ENCODE measurements around the gene PSEN2. TPM values are rescaled to one million over a fixed set of nuclear protein-coding genes. Genes with fewer than 3 reads are reported as not detected.

PSEN2 gene
- total and polyA plus RNA-seq, 2 donors (not counting 3 experiments of a cell fraction or from before 2014, with no cell fraction given), result 12.5 to 19.3 TPM

DNA sequence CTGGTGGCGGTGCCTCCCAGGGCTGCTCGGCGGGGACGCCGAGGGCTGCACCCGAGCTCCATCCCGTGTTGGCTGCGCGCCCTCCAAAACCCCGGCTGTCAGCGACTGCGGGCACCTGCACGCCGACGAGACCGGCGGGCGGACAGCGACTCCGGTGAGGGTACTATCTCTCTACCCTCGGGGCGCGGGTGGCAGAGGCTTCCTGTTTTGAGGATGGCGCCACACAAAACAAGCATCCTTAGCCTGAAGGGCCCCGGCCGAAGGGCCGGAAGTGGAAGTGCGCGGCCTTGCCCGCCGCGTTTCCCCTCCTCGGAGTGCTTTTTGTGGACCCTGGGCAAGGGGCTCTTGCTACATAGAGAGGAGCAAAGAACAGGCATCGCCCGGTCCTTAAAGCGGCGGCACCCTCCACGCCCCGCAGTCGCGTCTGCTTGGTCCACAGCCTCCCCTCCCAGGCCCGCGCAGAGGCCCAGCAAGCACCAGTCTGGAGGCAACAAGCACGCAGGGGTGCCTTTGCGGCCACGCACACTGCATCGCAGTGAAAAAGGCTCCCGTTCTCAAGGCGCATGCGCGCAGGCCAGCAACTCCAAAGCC is 69.1 kb downstream of the PSEN2 start:
- Histone ChIP-seq H3K9me3 (replicated peaks; ENCODE audit: control insufficient read depth, insufficient read depth, low read length) (no peaks in the 10 kb centered on the region), H3K4me1 (ENCODE audit: control insufficient read depth, extremely low read depth, insufficient read depth, low read length) (peaks cover 7% of the 10 kb centered on the region), H3K36me3 (ENCODE audit: control insufficient read depth in 2 of 2, extremely low read depth in 1 of 2, insufficient read depth in 2 of 2, low read length in 2 of 2) (no peaks in the 10 kb centered on the region), H3K27me3 (ENCODE audit: control insufficient read depth in 2 of 2, insufficient read depth in 2 of 2, low read length in 2 of 2) (no peaks in the 10 kb centered on the region), H3K9ac (replicated peaks; ENCODE audit: extremely low read depth, insufficient read depth, low read length) (peak overlapping the region; percentile 57), H2AFZ (ENCODE audit: low read depth, low read length) (peak overlapping the region; percentile 38), H4K20me1 (replicated peaks; ENCODE audit: control insufficient read depth, extremely low read depth, insufficient read depth, low read length) (no peaks in the 10 kb centered on the region), H3K79me2 (ENCODE audit: control insufficient read depth, insufficient read depth, low read length) (no peaks in the 10 kb centered on the region), H3K4me3 (replicated peaks in 1 of 3; ENCODE audit: insufficient read depth in 1 of 3, low read depth in 1 of 3, low read length in 3 of 3) (peak overlapping the region; percentile 40 to 63 (median 53)), H3K9me1 (replicated peaks; ENCODE audit: control insufficient read depth, extremely low read depth, insufficient read depth, low read length) (no peaks in the 10 kb centered on the region), H3K27ac (ENCODE audit: insufficient read depth, low read depth, low read length) (peak overlapping the region; percentile 46), H3K4me2 (ENCODE audit: insufficient read depth, low read length) (peak overlapping the region; percentile 79)
- FAIRE-seq (no peak), DNase-seq (ENCODE audit: low read depth, low spot score) (no peak)
- BruUV-seq (replicated peaks), result no TSS peak
- ChIA-PET POLR2A (interaction anchor here (0.6 to 1.2 kb wide), 4 partner anchors 112 to 624 kb away, joined by 3 to 8 read pairs (median 3); no protein-coding TSS in a partner anchor), CTCF (interaction anchor here (0.6 to 2.3 kb wide), 10 partner anchors 12 to 508 kb away, joined by 3 to 10 read pairs (median 5); no protein-coding TSS in a partner anchor)
- dilution Hi-C loops (cut with MboI; ENCODE audit: extremely low pct_ligation_motif_present, low sequenced_read_pairs) (no loop called here), intact Hi-C loops (cut with micrococcal nuclease) (loop anchor here (1.0 to 10.0 kb wide), 3 partner anchors 48 to 205 kb away; partner anchors contain the start of genes ITPKB and PSEN2)
- TF ChIP-seq POLR2A (IDR thresholded peaks at IDR 0.05; ENCODE audit: low read depth, low read length) (peak; percentile 94), POLR2AphosphoS5 (IDR thresholded peaks at IDR 0.05; ENCODE audit: insufficient read depth, low read depth, low read length) (peak; percentile 62), EZH2 (IDR thresholded peaks at IDR 0.05; ENCODE audit: borderline replicate concordance, low read depth, low read length, severe bottlenecking) (no peak), GATA2 (IDR thresholded peaks at IDR 0.05; ENCODE audit: insufficient read depth, insufficient read length, low read depth, low read length) (no peak), FOS (IDR thresholded peaks at IDR 0.05; ENCODE audit: borderline replicate concordance, insufficient read depth, low read length) (no peak), MYC (IDR thresholded peaks at IDR 0.05; ENCODE audit: low read depth, low read length) (peak; percentile 50), JUN (IDR thresholded peaks at IDR 0.05; ENCODE audit: borderline replicate concordance, insufficient read depth, insufficient read length, low read depth) (no peak)
- TF ChIP-seq, protein P1, sequence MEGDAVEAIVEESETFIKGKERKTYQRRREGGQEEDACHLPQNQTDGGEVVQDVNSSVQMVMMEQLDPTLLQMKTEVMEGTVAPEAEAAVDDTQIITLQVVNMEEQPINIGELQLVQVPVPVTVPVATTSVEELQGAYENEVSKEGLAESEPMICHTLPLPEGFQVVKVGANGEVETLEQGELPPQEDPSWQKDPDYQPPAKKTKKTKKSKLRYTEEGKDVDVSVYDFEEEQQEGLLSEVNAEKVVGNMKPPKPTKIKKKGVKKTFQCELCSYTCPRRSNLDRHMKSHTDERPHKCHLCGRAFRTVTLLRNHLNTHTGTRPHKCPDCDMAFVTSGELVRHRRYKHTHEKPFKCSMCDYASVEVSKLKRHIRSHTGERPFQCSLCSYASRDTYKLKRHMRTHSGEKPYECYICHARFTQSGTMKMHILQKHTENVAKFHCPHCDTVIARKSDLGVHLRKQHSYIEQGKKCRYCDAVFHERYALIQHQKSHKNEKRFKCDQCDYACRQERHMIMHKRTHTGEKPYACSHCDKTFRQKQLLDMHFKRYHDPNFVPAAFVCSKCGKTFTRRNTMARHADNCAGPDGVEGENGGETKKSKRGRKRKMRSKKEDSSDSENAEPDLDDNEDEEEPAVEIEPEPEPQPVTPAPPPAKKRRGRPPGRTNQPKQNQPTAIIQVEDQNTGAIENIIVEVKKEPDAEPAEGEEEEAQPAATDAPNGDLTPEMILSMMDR (IDR thresholded peaks at IDR 0.05; ENCODE audit: extremely low read depth in 1 of 2, insufficient read depth in 1 of 2, low read depth in 1 of 2, low read length in 2 of 2), result no peak
- TF ChIP-seq, protein P2, sequence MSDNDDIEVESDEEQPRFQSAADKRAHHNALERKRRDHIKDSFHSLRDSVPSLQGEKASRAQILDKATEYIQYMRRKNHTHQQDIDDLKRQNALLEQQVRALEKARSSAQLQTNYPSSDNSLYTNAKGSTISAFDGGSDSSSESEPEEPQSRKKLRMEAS (IDR thresholded peaks at IDR 0.05; ENCODE audit: insufficient read depth, insufficient read length), result peak; percentile 63
